HG03045 (cell line): ENCODE measurements around the gene ASH1L.
"Not testable (repeated sequence)": the region's sequence is repeated elsewhere in the genome, so short reads cannot be mapped to it uniquely, and the experiment has no call there.

ENCODE experiments used
- ATAC-seq: cut with Tn5 transposase; IDR thresholded peaks from one replicate; pipeline ENCODE4 v1.9.1; 2021; ENCODE audit warnings: mild to moderate bottlenecking, moderate library complexity; ENCODE audit not compliant: unreplicated experiment

The ASH1L gene

DNA sequence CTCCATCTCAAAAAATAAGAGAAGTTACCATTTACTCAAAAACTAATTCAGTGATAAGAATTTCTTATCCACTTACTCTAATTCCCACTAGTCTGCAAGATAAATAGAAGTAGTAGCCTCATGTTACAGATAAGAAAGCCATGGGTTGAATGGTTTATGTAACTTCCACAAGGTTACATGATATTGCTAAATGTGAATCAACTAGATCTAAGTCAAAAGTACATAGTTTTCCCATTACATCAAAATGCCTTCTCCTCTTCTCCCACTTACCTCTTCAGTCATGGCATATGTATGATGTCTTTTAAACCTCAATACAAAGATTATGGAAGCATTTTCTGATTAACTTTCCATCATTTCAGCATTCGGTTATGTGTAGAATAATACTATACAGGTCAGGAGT, 108.5 kb downstream of the ASH1L start:
- no peak for ATAC-seq

DNA sequence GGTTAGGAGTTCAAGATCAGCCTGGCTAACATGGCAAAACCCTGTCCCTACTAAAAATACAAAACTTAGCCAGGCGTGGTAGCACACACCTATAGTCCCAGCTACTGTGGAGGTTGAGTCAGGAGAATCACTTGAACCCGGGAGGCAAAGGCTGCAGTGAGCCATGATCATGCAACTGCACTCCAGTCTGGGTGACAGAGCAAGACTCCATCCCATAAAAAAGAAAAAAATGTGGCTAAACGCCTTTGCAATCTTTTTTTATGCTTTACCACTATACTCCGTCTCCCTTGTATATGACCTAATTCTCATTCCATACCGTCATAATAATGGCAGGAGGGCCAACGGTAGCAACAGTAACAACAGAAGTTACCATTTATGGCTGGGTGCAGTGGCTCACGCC, 109.5 kb downstream of the ASH1L start:
- no peak for ATAC-seq

DNA sequence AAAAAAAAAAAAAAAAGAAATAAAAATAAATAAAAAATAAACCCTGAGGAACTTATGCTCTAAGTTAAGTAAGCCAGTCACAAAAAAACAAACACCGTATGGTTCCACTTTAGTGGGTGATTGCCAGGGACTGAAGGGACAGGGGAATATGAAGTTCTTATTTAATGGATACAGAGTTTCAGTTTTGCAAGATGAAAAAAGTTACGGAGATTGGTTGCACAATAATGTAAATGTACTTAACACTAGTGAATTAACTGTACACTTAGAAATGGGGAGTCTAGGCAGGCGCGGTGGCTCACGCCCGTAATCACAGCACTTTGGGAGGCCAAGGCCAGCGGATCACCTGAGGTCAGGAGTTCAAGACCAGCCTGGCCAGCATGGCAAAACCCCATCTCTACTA, 111.4 kb downstream of the ASH1L start:
- no peak for ATAC-seq

DNA sequence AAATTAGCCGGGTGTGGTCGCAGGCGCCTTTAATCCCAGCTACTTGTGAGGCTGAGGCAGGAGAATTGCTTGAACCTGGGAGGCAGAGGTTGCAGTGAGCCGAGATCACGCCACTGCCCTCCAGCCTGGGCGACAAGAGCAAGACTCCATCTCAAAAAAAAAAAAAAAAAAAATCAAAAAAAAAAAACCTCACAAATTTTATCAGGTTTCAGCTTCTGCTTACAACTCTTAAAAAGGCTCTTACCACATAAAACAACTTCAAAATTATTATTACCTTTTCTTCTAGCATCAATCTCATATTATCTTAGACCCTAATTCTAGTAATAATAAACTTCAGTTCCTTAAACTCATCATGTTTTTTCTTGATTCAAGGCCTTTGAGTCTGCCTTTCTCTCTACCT, 120.2 kb downstream of the ASH1L start:
- ATAC-seq: not testable (repeated sequence)

DNA sequence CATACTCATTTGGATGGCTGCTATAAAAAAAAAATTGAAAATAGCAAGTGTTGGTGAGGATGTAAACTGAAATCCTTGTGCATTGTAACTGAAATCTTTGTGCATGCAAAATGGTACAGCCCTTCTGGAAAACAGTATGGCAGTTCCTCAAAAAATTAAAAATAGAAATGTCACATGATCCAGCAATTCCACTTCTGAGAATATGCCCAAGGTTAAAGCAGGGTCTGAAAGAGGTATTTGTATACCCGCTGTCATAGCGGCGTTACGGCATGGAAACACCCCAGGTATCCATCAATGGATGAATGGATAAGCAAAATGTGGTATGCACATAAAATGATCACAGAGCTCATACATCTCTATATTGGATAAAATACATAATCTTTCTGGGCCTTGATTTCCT, 125.2 kb downstream of the ASH1L start:
- ATAC-seq: no peak

DNA sequence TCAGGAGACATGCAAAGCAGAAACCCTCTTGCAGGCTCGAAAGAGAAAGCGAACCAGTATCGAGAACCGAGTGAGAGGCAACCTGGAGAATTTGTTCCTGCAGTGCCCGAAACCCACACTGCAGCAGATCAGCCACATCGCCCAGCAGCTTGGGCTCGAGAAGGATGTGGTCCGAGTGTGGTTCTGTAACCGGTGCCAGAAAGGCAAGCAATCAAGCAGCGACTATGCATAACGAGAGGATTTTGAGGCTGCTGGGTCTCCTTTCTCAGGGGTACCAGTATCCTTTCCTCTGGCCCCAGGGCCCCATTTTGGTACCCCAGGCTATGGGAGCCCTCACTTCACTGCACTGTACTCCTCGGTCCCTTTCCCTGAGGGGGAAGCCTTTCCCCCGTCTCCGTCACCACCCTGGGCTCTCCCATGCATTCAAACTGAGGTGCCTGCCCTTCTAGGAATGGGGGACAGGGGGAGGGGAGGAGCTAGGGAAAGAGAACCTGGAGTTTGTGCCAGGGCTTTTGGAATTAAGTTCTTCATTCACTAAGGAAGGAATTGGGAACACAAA, 128.7 kb downstream of the ASH1L start:
- ATAC-seq: not testable (repeated sequence)

DNA sequence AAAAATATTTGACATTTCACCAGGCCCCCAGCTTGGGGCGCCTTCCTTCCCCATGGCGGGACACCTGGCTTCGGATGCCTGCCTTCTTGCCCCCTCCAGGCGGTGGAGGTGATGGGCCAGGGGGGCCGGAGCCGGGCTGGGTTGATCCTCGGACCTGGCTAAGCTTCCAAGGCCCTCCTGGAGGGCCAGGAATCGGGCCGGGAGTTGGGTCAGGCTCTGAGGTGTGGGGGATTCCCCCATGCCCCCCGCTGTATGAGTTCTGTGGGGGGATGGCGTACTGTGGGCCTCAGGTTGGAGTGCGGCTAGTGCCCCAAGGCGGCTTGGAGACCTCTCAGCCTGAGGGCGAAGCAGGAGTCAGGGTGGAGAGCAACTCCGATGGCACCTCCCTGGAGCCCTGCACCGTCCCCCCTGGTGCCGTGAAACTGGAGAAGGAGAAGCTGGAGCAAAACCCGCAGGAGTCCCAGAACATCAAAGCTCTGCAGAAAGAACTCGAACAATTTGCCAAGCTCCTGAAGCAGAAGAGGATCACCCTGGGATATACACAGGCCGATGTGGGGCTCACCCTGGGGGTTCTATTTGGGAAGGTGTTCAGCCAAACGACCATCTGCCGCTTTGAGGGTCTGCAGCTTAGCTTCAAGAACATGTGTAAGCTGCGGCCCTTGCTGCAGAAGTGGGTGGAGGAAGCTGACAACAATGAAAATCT, 129.3 kb downstream of the ASH1L start:
- not testable (repeated sequence) for ATAC-seq

DNA sequence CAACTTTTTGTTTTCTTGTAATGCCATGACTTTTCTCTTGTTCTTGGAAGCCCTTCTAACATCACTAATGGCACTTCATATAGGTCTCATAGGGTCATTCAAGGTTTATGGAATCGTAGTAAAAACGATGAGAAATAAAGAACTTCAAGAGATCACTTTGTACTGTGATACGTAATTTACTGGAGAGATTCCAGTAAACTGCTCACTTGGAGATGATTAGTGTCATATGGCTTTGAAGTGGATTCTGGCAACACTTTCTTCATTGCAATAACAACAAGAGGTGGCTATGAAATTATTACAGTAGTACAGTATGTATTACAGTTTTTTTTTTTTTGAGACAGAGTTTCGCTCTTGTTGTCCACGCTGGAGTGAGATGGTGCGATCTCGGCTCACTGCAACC, 138.5 kb downstream of the ASH1L start:
- ATAC-seq: no peak

DNA sequence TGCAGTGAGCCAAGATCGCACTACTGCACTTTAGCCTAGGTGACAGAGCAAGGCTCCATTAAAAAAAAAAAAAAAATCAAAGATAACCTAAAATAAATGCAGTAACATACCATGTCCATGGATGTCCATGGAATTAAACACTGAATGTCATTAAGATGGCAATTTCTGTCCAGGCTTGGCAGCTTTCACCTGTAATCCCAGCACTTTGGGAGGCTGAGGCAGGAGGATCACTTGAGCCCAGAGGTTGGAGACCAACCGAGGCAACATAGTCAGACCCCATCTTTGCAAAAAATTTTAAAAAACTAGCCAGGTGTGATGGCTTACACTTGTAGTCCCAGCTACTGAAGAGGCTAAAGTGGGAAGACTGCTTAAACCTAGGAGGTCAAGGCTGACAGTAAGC, 141.8 kb downstream of the ASH1L start:
- ATAC-seq: no peak

DNA sequence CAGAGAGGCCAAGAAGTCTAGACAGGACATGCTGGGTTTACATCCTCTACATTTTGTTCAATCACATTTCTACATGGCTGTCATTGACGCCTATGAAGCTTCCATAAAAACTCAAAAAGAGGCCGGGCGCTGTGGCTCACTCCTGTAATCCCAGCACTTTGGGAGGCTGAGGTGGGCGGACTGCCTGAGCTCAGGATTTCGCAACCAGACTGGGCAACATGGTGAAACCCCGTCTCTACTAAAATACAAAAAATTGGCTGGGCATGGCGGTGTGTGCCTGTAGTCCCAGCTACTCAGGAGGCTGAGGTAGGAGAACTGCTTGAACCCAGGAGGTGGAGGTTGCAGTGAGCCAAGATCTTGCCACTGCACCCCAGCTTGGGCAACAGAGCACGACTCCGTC, 150.8 kb downstream of the ASH1L start:
- not testable (repeated sequence) for ATAC-seq

DNA sequence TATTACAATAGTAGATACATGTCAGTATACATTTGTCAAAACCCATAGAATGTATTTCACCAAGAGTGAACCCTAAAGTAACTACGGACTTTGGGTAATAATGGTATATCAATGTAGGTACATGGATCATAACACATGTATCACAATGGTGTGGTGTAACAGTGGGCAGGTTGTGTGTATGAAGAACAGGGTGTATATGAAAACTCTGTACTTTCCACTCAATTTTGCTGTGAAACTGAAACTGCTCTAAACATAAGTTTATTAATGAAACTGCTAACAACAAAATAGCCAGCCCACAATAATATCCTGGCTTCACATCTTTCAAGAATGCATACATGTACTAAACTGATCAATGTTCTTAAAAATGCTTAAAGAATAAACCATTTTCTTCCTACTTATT, 151.7 kb downstream of the ASH1L start:
- no peak for ATAC-seq

DNA sequence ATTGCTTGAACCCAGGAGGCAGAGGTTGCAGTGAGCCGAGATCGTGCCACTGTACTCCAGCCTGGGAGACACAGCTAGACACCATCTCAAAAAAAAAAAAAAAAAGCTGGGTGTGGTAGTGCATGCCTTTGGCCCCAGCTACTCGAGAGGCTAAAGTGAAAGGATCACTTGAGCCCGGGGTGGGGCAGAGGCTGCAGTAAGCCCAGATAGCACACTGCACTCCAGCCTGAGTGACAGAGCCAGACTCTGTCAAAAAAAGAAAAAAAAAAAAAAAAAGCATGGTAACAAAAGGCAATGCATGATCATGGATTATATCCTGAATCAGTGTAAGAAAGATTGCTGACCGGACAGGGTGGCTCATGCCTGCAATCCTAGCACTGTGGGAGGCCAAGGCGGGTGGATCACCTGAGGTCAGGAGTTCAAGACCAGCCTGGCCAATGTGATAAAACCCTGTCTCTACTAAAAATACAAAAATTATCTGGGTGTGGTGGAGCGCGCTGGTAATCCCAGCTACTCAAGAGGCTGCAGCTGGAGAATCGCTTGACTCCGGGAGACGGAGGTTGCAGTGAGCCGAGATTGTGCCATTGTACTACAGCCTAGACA, 165.6 kb downstream of the ASH1L start:
- no peak for ATAC-seq

DNA sequence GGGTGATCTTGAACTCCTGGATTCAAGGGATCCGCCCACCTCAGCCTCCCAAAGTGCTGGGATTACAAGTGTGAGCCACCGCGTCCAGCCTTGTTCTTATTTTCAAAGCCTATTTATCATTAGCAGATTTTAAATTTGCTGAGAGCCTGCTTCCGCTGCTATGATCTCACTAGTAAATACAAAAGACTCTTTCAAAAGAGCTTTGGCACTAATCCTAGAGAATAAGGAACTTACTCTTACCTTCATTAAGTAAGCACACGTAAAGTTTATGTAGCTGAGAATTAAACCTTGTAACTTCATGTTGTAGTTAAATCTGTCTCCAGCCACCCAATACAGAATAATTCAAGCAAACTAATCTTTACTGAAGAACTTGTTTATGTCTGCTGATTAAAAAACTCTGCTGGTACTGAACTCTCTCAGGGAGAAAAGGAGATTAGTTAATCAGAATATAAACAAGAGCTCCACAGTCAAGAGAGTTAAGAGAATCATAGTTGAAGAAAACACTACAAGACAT, 169.6 kb downstream of the ASH1L start:
- no peak for ATAC-seq

DNA sequence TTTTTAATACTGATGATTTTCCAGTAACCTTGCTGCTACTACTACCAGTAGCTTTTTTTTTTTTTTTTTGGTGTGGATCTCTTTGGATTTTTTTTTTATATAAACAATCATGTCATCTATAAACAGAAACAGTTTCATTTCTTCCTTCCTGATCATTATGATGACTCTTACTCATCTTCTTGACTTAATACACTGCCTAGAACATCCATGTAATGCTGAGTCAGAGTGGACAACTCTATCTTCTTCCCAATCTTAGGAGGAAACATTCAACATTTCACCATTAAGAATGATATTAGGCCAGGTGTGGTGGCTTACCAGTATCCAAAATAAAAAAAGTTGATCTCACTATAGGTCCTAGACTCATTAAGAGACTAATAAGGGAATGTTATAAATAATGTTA, 172.8 kb downstream of the ASH1L start:
- ATAC-seq: no peak

DNA sequence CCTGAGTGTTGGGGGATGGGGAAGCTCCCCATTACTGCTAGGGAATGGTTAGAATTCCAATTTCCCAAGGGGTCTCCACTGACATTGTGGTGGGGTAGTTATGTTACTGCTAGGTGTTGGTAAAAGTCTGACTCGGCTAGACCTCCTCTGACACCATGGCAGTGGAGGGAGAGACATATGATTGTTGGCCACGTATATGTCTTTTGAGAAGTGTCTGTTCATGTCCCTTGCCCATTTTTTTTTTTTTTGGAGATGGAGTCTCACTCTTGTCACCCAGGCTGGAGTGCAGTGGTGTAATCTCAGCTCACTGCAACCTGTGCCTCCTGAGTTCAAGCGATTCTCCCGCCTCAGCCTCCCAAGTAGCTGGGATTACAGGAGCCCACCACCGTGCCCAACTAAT, 176.8 kb downstream of the ASH1L start:
- ATAC-seq: not testable (repeated sequence)

DNA sequence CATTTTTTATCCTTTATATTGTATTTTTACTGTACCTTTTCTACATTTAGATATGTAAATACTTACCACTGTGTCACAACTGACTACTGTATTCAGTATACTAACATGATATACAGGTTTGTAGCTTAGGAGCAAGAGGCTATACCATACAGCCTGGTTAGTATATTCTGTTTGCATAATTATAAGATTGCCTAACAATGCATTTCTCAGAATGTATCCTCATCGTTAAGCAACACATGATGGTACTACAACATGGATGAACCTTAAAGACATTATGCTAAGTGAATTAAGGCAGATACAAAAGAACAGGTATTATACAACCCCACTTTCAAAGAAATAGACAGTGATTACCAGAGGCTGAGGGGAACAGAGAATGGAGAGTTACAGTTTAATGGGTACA, 179.2 kb downstream of the ASH1L start:
- ATAC-seq: no peak

DNA sequence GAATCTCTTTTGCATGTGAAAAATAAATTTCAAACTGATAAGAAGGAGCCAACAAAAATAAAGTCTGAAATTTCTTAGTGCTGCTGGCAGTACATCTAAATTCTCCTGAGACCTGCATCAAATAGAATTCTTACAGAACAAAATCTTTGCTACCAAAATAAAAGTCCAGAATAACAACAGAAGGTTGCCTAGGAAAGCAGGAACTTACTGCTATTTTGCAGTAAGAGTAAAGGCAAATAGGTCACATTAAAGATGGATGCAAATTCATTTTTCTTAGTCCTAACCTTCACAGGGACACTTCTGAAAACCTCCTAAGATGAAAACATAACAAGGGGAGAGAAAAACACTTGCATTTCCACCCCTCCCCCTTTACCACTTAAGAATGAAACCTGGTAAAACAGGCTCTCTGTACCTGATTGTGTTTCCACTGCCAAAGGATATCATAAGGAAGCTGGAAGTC, 182.9 kb downstream of the ASH1L start:
- ATAC-seq: no peak

DNA sequence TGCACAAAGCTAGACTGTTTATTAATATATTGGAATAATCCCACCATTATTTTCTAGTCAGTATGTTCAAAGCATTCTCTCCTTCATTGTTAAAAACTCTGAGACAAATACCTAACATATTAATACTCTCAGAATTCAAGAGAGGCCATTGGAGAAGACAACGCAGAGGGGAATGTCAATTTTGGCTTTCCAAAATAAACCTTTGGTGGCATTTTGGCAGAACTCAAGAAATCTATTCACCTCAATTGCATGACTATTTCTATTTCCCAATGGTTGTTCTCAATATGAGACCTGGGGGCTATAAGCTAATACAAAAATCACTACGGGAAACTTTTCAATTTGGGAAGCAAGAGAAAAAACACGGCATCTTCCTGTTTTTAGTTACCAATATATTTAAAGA, 183.4 kb downstream of the ASH1L start:
- no peak for ATAC-seq

DNA sequence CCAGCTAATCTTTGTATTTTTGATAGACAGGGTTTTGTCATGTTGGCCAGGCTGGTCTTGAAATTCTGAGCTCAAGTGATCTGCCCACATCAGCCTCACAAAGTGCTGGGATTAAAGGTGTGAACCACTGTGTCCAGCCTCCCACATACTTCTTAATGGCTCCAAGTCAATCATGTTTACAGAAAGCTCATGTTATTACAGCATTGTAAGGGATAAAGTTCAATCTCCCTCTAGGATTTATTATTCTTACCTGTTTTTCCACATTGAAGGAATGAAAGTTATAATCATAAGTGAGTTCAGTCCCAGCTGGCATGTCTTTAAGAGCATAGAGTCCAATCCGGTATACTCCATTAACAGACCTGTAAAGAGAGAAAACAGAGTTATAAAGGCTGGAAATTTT, 202.6 kb downstream of the ASH1L start:
- no peak for ATAC-seq

DNA sequence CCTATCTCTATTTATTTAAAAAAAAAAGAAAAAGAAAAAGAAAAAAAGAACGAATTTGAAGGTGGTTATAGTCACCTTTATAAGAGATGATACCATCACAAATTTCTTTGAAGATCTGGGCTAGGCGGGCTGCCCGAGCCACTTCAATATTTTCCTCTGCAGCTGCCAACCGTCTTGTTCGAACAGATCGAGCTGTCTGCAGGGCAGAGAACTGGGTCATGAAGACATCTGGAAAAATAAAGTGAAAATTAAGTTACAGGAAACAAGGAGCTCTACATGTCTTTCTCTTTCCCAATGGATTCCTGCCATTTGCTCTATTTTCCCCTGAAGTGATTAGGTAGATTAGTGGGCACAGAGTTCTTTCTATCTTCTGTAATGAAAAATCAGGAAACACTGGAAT, 210.0 kb downstream of the ASH1L start:
- no peak for ATAC-seq

DNA sequence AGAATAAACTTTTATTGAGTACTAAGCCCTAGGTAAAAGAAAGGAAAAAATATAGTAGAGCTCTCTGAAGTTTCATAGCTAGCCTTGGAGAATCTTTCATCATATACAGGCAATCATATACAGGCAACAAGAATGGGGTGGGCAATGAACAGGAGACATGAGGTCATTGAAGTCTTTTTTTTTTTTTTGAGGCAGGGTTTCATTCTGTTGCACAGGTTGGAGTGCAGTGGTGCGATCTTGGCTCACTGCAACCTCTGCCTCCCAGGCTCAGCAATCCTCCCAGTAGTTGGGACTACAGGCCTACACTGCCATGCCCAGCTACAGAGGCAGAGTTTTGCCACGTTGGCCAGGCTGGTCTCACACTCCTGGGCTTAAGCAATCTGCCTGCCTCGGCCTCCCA, 219.8 kb downstream of the ASH1L start:
- no peak for ATAC-seq

DNA sequence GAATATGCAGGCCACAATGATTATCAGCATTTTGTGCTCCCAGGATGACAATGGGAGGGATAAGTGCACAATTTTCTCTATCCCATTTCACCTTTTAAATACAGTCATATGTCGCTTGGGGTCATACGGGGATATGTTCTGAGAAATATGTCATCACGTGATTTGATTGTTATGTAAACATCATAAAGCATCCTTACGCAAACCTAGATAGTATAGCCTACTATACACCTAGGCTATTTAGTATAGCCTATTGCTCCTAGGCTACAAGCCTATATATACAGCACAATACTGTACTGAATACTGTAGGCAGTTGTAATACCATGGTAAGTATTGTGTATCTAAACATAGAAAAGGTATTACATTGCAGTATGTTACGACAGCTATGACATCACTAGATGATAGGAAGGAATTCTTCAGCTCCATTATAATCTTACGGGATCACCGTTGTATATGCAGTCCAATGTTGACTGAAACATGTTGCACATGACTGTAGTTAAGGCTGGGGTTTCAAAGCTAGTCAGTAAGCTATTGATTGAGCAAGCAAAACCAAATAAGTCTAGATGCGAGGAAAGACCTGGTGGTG, 223.0 kb downstream of the ASH1L start:
- no peak for ATAC-seq
